ENCODE results near the gene ZDHHC22. TPM values are rescaled to one million over a fixed set of nuclear protein-coding genes. Genes with fewer than 3 reads are reported as not detected.
A peak's percentile ranks its signal among the peaks of the same experiment; 100 is the strongest.

ZDHHC22 gene
- total RNA-seq, 2 experiments from 2014 or later: not detected

GRCh38 chr14:77102154-77102553 lies 39.4 kb downstream of the ZDHHC22 start:
- ChIA-PET POLR2A (no interaction called here), CTCF (no interaction called here)
- no peak overlapping the region for H3K27ac ChIP-seq (ENCODE audit: low read depth in 1 of 2, low read length in 2 of 2)
- H3K4me1 ChIP-seq (ENCODE audit: insufficient read depth, low read length): peaks cover 20% of the 10 kb centered on the region
- no peak for TF ChIP-seq CTCF (IDR thresholded peaks at IDR 0.05)
- DNase-seq: no peak
- no peaks in the 10 kb centered on the region for H3K9me3 ChIP-seq (ENCODE audit: control insufficient read depth in 1 of 2, insufficient read depth in 1 of 2, low read length in 2 of 2)
- H3K36me3 Mint-ChIP-seq (ENCODE audit: low read depth): peaks cover 27% of the 10 kb centered on the region
- peaks cover 15% of the 10 kb centered on the region for H3K36me3 ChIP-seq (ENCODE audit: insufficient read depth, low read length)
- H3K4me3 Mint-ChIP-seq: no peak overlapping the region
- intact Hi-C loops (cut with DNase I, micrococcal nuclease): loop anchor here in 1 of 2 experiments (5.0 kb wide), 1 partner anchor 950 kb away; the partner anchor contains the start of gene GPATCH2L
- no peak overlapping the region for H3K27ac Mint-ChIP-seq
- H3K27me3 Mint-ChIP-seq: no peaks in the 10 kb centered on the region
- H3K4me3 ChIP-seq (ENCODE audit: low read length): no peak overlapping the region
- H3K27me3 ChIP-seq (ENCODE audit: control insufficient read depth in 1 of 2, insufficient read depth in 2 of 2, low read length in 2 of 2): no peaks in the 10 kb centered on the region
- no peak for ATAC-seq (ENCODE audit: poor library complexity)
- H3K9me3 Mint-ChIP-seq: no peaks in the 10 kb centered on the region
- H3K4me1 Mint-ChIP-seq (ENCODE audit: low read depth): peaks cover 36% of the 10 kb centered on the region

GRCh38 chr14:77100961-77101360 lies 40.6 kb downstream of the ZDHHC22 start:
- Mint-ChIP-seq H3K27ac (peak overlapping the region; percentile 94), H3K36me3 (ENCODE audit: low read depth) (peaks cover 16% of the 10 kb centered on the region), H3K4me3 (peak overlapping the region; percentile 65), H3K9me3 (no peaks in the 10 kb centered on the region), H3K27me3 (no peaks in the 10 kb centered on the region), H3K4me1 (ENCODE audit: low read depth) (peaks cover 43% of the 10 kb centered on the region)
- ChIA-PET POLR2A (interaction anchor here (7.5 kb wide), 1 partner anchor 21 kb away, joined by 64 read pairs; no protein-coding TSS in a partner anchor), CTCF (no interaction called here)
- H3K4me1 ChIP-seq (ENCODE audit: insufficient read depth, low read length): peaks cover 27% of the 10 kb centered on the region
- H3K27ac ChIP-seq (ENCODE audit: low read depth in 1 of 2, low read length in 2 of 2): no peak overlapping the region
- H3K36me3 ChIP-seq (ENCODE audit: insufficient read depth, low read length): peaks cover 4% of the 10 kb centered on the region
- H3K4me3 ChIP-seq (ENCODE audit: low read length): no peak overlapping the region
- intact Hi-C loops (cut with DNase I, micrococcal nuclease): loop anchor here in 1 of 2 experiments (5.0 kb wide), 1 partner anchor 949 kb away; the partner anchor contains the start of gene GPATCH2L
- H3K27me3 ChIP-seq (ENCODE audit: control insufficient read depth in 1 of 2, insufficient read depth in 2 of 2, low read length in 2 of 2): no peaks in the 10 kb centered on the region
- no peak for DNase-seq
- no peaks in the 10 kb centered on the region for H3K9me3 ChIP-seq (ENCODE audit: control insufficient read depth in 1 of 2, insufficient read depth in 1 of 2, low read length in 2 of 2)
- no peak for TF ChIP-seq CTCF (IDR thresholded peaks at IDR 0.05)
- no peak for ATAC-seq (ENCODE audit: poor library complexity)

- DNase-seq (peak in 1 of 14 experiments; percentile 23), ATAC-seq (ENCODE audit: poor library complexity) (no peak)
- peak overlapping the region; percentile 98 for H3K4me3 Mint-ChIP-seq
- CTCF ChIA-PET: interaction anchor here (0.9 to 1.1 kb wide), 2 partner anchors 216 to 277 kb away, joined by 3 to 4 read pairs; partner anchors contain the start of gene TMED8
- H3K9me3 Mint-ChIP-seq: no peaks in the 10 kb centered on the region
- TF ChIP-seq CTCF (IDR thresholded peaks at IDR 0.05): no peak
- Histone ChIP-seq H3K27me3 (ENCODE audit: control insufficient read depth in 1 of 2, insufficient read depth in 2 of 2, low read length in 2 of 2) (no peaks in the 10 kb centered on the region), H3K9me3 (ENCODE audit: control insufficient read depth in 1 of 2, insufficient read depth in 1 of 2, low read length in 2 of 2) (no peaks in the 10 kb centered on the region), H3K4me3 (ENCODE audit: low read length) (no peak overlapping the region), H3K36me3 (ENCODE audit: insufficient read depth, low read length) (no peaks in the 10 kb centered on the region), H3K27ac (ENCODE audit: low read depth in 1 of 2, low read length in 2 of 2) (no peak overlapping the region), H3K4me1 (ENCODE audit: insufficient read depth, low read length) (peaks cover 27% of the 10 kb centered on the region)
- peaks cover 46% of the 10 kb centered on the region for H3K4me1 Mint-ChIP-seq (ENCODE audit: low read depth)
- H3K27me3 Mint-ChIP-seq: no peaks in the 10 kb centered on the region
- peaks cover 12% of the 10 kb centered on the region for H3K36me3 Mint-ChIP-seq (ENCODE audit: low read depth)
- POLR2A ChIA-PET: interaction anchor here (1.1 to 7.5 kb wide), 4 partner anchors 17 to 358 kb away, joined by 3 to 64 read pairs (median 4); partner anchors contain the start of genes ANGEL1 and VIPAS39
- peak overlapping the region; percentile 94 for H3K27ac Mint-ChIP-seq
- intact Hi-C loops (cut with DNase I, micrococcal nuclease): loop anchor here (1.0 to 10.0 kb wide), 8 partner anchors 21 to 1115 kb away; partner anchors contain the start of genes GPATCH2L (in 1 of the 2), IFT43 (in 1 of the 2), POMT2 (in 1 of the 2) and SAMD15 (in 1 of the 2)
Observed at GRCh38 chr14:77099425-77100167, 42.0 kb downstream of the ZDHHC22 start.
